ENCODE measurements around the gene SMOC1. TPM values are rescaled to one million over a fixed set of nuclear protein-coding genes. Genes with fewer than 3 reads are reported as not detected.

The SMOC1 gene
- not detected in 2 replicates for total RNA-seq

DNA sequence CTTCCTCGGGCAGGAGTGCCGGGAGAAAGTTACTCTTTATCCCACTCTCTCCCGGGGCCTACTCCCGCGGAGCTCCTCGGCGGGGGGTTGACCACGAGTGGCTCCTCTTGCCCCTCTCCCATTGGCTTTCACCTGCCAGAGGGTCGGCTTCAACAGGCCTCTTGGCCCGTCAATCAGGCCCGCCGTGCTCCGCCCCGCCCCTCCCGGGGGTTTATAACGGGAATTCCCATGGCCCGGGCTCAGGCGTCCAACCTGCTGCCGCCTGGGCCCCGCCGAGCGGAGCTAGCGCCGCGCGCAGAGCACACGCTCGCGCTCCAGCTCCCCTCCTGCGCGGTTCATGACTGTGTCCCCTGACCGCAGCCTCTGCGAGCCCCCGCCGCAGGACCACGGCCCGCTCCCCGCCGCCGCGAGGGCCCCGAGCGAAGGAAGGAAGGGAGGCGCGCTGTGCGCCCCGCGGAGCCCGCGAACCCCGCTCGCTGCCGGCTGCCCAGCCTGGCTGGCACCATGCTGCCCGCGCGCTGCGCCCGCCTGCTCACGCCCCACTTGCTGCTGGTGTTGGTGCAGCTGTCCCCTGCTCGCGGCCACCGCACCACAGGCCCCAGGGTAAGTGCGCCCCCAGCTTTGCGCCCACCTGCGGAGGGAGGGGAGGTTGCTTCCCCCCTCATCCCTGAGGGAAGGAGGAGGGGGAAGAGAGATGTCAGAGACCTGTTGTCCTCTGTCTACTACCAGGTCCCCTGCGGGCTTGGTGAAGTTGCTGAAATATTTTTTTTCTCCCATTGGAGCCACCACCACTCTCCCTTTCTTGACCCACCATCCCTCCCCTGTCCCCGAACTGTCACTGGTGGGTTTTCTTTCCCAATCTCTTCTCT is at the start of gene SMOC1:
Gene SMOC1 (plus strand): TSS at position 242 of the 869 bp plus-strand sequence. CDS start 263 bp downstream, at position 505.
- ChIA-PET CTCF (no interaction called here), POLR2A (no interaction called here)
- Mint-ChIP-seq H3K27me3 (peaks cover 51% of the 10 kb centered on the region), H3K4me3 (no peak within 1 kb of the TSS), H3K9me3 (no peaks in the 10 kb centered on the region), H3K27ac (no peak within 1 kb of the TSS), H3K4me1 (no peaks in the 10 kb centered on the region), H3K36me3 (ENCODE audit: low read depth) (no peaks in the 10 kb centered on the region)
- peak; percentile 42 for ATAC-seq (ENCODE audit: low read depth)
- TF ChIP-seq, protein P1, sequence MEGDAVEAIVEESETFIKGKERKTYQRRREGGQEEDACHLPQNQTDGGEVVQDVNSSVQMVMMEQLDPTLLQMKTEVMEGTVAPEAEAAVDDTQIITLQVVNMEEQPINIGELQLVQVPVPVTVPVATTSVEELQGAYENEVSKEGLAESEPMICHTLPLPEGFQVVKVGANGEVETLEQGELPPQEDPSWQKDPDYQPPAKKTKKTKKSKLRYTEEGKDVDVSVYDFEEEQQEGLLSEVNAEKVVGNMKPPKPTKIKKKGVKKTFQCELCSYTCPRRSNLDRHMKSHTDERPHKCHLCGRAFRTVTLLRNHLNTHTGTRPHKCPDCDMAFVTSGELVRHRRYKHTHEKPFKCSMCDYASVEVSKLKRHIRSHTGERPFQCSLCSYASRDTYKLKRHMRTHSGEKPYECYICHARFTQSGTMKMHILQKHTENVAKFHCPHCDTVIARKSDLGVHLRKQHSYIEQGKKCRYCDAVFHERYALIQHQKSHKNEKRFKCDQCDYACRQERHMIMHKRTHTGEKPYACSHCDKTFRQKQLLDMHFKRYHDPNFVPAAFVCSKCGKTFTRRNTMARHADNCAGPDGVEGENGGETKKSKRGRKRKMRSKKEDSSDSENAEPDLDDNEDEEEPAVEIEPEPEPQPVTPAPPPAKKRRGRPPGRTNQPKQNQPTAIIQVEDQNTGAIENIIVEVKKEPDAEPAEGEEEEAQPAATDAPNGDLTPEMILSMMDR (IDR thresholded peaks at IDR 0.05) = no peak
- intact Hi-C loops (cut with micrococcal nuclease) = no loop called here
- DNase-seq = no peak

- H3K4me3 Mint-ChIP-seq = no peak overlapping the region
- peaks cover 11% of the 10 kb centered on the region for H3K27me3 Mint-ChIP-seq
- TF ChIP-seq, protein P1 (IDR thresholded peaks at IDR 0.05) = no peak
- ChIA-PET CTCF (no interaction called here), POLR2A (no interaction called here)
- no peaks in the 10 kb centered on the region for H3K36me3 Mint-ChIP-seq (ENCODE audit: low read depth)
- ATAC-seq (ENCODE audit: low read depth) (no peak), DNase-seq (no peak)
- H3K9me3 Mint-ChIP-seq = no peaks in the 10 kb centered on the region
- H3K4me1 Mint-ChIP-seq = no peaks in the 10 kb centered on the region
- intact Hi-C loops (cut with micrococcal nuclease) = no loop called here
- H3K27ac Mint-ChIP-seq = no peak overlapping the region
Measured at GRCh38 chr14:69838881-69839416, 40.3 kb upstream of the SMOC1 start.

GRCh38 chr14:69839661-69840060 is 39.6 kb upstream of the SMOC1 start:
- no peaks in the 10 kb centered on the region for H3K36me3 Mint-ChIP-seq (ENCODE audit: low read depth)

DNA sequence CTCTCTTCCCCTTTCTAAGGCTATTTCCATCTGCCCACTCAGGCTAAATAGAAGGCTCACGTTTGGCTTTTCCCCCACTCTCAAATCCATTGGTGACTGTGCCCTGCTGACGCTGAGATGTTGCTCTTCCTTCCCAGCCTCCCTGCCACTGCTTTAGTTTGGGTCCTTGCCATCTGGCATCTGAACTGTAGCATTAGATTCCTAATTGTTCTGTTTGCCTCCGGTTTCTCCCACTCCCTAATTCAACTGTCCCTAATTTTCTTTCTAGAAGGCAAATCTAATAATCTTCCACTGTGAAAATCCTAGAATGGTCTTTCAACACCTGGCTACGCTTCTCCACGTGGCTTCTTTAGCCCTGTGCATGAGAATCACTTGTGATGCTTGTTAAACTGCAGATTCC is 37.6 kb upstream of the SMOC1 start:
- TF ChIP-seq, protein P1 (IDR thresholded peaks at IDR 0.05) = no peak
- ATAC-seq (ENCODE audit: low read depth) (no peak), DNase-seq (no peak)
- H3K27me3 Mint-ChIP-seq = peaks cover 8% of the 10 kb centered on the region
- ChIA-PET CTCF (no interaction called here), POLR2A (no interaction called here)
- H3K4me1 Mint-ChIP-seq = no peaks in the 10 kb centered on the region
- no peaks in the 10 kb centered on the region for H3K9me3 Mint-ChIP-seq
- H3K4me3 Mint-ChIP-seq = no peak overlapping the region
- H3K36me3 Mint-ChIP-seq (ENCODE audit: low read depth) = no peaks in the 10 kb centered on the region
- intact Hi-C loops (cut with micrococcal nuclease) = no loop called here
- no peak overlapping the region for H3K27ac Mint-ChIP-seq

More at GRCh38 chr14:69839661-69840060, 39.6 kb upstream of the SMOC1 start:
- DNase-seq = no peak
- ATAC-seq (ENCODE audit: low read depth) = no peak
- Mint-ChIP-seq H3K27ac (no peak overlapping the region), H3K27me3 (peaks cover 10% of the 10 kb centered on the region), H3K4me3 (no peak overlapping the region), H3K4me1 (no peaks in the 10 kb centered on the region), H3K9me3 (no peaks in the 10 kb centered on the region)
- ChIA-PET CTCF (no interaction called here), POLR2A (no interaction called here)
- TF ChIP-seq, protein P1 (IDR thresholded peaks at IDR 0.05) = no peak
- intact Hi-C loops (cut with micrococcal nuclease) = no loop called here

DNA sequence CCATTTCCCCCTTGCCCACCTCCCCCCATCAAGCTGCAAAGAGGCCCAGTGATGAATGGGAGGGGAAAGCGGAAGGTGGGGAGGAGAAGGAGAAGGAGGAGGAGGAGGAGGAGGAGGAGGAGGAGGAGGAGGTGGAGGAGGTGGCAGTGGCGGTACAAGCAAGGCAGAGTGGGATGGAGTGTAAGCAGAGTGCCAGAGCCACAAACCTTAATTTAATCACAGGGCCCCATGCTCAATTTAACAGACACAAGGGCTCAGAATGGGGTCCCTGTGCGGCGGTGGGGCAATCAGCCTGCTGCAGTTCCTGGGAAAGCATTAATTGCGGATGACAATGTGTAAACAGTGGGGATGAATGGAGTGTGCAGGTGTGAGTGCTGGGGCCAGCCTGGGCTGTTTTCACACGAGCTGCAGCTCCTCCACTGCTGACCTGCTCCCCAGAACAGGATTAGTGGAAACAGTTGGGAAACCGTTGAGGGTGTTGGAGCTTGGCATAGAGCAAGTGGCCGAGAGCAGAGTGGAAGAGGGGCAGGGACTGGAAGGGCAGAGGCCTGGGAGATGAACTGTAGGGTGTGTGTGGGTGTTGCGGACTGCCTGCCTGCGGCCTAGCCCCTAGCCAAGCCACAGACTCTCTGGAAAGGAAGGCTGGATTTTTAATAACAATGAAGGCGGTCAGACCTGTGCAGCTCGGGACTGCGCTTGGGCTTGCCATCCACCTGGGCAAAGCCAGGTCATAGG is 36.4 kb upstream of the SMOC1 start:
- intact Hi-C loops (cut with micrococcal nuclease) = no loop called here
- H3K27me3 Mint-ChIP-seq = peaks cover 8% of the 10 kb centered on the region
- ChIA-PET CTCF (interaction anchor here (0.6 kb wide), 1 partner anchor 43 kb away, joined by 4 read pairs; no protein-coding TSS in a partner anchor), POLR2A (no interaction called here)
- H3K4me1 Mint-ChIP-seq = no peaks in the 10 kb centered on the region
- H3K27ac Mint-ChIP-seq = no peak overlapping the region
- no peak overlapping the region for H3K4me3 Mint-ChIP-seq
- H3K9me3 Mint-ChIP-seq = no peaks in the 10 kb centered on the region
- DNase-seq = no peak
- no peak for ATAC-seq (ENCODE audit: low read depth)
- no peaks in the 10 kb centered on the region for H3K36me3 Mint-ChIP-seq (ENCODE audit: low read depth)
- TF ChIP-seq, protein P1 (IDR thresholded peaks at IDR 0.05) = no peak

Measured in activated B cell treated with CpG ODN at 0.5 μM for 24 hours (primary cell).